GM18907 (cell line): ENCODE data around the gene MAML1.
"Not testable (repeated sequence)": the region's sequence is repeated elsewhere in the genome, so short reads cannot be mapped to it uniquely, and the experiment has no call there.

Experiments
- ATAC-seq: cut with Tn5 transposase; IDR thresholded peaks from one replicate; pipeline ENCODE4 v1.9.1; 2021; ENCODE audit warnings: mild to moderate bottlenecking, moderate library complexity; ENCODE audit not compliant: unreplicated experiment

Gene MAML1

DNA sequence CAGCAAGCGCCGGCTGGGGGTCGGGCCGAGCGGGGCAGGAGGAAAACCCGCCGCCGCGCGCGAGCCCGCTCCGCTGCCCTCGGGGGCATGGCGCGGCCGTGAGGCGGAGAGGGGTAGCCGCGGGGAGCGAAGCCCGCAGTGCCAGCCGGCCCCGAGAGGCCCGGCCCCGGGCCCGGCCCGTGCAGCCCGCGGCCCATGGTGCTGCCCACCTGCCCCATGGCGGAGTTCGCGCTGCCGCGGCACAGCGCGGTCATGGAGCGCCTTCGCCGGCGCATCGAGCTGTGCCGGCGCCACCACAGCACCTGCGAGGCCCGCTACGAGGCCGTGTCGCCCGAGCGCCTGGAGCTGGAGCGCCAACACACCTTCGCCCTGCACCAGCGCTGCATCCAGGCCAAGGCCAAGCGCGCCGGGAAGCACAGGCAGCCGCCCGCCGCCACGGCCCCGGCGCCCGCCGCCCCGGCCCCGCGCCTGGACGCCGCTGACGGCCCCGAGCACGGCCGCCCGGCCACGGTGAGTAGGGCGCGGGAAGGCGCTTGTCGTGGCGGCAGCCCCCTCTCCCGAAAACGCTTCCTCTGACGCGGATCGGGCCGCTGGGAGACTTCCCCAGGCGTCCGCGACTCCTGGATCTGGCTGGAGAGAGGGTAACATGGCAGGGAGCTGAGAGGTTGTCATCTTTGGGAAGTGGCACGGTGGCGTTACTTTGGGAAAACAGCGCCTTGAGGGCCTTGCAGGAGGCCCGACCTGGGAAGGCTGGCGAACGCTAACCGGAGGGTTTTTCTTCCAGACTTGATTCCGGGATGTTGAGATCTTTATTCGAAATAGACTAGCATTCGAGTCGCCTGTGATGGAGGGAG is 523 bp downstream of the MAML1 start:
- peak; percentile 29 for ATAC-seq

DNA sequence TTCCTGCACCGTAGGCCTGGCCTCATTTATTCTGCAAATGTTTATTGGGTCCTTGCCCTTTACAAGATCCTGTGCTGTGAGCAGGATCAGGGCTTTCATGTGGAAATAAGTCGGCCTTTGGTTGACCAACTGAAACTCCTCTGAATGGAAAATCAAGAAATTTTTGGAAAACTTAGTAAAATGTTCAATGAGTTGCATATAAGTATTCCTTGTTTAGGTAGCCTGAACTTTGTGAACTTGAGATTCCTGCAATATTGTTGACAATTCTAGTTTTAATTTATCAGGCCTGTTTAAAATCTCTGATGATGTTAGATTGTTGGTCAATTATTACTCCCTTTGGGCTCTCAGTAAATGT is 1.1 kb downstream of the MAML1 start:
- no peak for ATAC-seq

DNA sequence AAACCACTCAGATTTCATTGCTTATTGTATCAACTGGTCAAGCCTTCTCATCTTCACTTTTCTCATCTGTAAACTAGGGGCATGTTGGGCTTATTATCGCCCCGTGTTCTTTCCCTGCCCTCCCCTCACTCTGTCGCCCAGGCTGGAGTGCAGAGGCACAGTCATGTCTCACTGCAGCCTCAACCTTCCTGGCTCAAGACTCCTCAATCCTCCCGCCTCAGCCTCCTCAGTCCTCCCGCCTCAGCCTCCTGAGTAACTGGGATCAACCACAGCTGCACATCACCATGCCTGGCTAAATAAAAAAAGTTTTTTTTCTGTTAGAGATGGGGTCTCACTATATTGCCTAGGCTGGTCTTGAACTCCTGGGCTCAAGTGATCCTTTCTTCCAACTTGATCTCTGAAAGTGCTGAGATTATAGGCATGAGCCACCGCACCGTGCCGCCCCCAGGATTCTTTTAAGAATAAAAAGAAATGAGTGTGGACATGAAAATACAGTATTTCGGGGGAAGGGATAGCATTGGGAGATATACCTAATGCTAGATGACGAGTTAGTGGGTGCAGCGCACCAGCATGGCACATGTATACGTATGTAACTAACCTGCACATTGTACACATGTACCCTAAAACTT is 2.0 kb downstream of the MAML1 start:
- no peak for ATAC-seq

DNA sequence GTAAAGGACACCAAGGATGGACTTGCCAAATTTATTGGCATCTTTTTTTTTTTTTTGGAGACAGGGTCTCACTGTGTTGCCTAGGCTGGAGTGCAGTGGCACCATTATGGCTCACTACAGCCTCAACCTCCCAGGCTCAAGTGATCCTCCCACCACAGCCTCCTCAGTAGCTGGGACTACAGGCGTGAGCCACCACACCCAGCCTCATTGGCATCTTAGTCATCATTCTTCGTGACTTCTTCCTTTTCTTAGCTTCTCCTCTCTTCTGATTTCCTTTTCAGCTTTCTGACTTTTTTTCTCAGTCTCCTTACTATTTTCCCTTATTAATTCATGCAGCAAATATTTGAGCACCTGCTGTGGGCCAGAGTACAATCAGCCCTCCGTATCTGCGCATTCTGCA is 6.1 kb downstream of the MAML1 start:
- ATAC-seq: no peak

DNA sequence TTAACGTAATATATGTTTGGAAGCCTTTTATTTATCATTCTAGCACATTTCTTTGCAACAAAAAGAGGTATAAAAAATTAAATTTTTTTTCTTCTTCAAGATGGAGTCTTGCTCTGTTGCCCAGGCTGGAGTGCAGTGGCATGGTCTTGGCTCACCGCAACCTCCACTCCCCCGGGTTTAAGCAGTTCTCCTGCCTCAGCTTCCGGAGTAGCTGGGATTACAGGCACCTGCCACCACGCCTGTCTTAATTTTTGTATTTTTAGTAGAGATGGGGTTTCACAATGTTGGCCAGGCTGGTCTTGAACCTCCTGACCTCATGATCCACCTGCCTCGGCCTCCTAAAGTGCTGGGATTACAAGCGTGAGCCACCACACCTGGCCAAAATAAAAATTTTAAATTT is 11.5 kb downstream of the MAML1 start:
- ATAC-seq: not testable (repeated sequence)

DNA sequence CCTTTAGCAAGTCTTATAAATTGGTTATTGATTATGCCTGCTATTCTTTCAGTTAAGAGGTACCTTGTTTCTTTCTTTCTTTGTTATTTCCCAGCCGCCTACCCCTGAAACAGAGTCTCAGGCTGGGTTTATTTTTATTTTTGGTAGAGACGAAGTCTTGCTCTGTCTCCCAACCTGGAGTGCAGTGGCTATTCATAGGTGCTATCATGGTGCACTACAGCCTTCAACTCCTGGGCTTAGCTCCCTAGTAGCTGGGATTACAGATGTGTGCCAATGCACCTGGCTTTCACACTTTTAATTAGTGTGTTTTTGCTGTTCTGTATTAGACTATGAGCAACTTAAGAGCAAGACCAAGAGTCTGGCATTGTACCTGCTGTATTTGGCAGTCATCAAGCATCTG is 14.2 kb downstream of the MAML1 start:
- ATAC-seq: no peak

DNA sequence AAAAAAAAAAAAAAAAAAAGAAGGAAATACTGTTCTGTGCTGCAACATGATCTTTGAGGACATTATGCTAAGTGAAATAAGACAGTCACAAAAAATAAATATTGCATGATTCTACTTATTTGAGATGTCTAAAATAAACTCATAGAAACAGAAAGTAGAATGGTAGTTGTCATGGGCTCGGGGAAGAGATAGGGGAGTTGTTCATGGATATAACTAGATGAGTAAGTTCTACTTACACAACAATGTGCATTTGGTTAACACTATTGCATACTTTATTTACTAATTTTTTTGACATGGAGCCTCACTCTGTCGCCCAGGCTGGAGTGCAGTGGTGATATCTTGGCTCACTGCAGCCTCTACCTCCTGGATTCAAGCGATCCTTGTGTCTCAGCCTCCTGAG is 15.2 kb downstream of the MAML1 start:
- ATAC-seq: no peak

DNA sequence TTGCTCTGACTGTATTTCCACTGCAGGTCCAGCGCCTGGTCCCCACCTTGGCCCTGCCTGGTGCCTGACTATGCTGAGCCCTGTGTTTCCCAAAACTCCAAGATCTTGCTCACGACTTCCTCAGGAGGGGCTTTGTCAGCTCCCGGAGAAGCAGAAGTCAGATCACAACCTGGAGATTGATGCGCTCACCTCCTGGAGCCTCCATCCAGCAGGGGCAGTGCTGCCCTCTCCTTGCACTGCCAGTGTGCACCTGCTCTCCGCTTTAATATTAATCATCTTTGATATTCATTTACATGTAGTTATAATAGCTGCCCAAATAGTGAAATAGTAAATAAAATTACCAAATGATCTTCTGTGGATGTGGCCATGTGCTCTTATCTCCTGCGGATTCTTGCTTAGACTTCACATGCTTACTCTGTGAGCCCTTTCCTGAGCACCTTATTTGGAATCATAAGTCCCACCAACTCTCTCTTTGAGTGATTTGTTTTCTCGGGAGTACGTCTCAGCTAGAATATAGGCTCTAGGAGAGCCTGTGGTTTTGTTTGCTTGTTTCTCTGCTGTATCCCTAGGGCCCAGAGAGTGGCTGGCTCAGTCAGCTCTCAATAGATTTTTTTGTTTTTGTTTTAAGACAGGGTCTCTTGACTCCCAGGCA is 17.4 kb downstream of the MAML1 start:
- no peak for ATAC-seq

DNA sequence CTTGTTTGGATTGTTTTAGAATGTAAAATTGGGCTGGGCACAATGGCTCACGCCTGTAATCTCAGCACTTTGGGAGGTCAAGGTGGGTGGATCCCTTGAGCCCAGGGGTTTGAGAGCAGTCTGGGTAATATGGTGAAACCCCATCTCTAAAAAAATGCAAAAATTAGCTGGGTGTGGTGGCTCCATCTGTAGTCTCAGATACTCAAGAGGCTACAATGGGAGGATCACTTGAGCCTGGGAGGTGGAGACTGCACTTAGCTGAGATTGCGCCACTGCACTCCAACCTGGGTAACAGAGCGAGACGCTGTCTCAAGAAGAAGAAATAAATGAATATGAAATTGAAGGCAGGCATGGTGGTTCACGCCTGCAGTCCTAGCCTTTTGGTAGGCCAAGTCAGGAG is 21.3 kb downstream of the MAML1 start:
- ATAC-seq: no peak

DNA sequence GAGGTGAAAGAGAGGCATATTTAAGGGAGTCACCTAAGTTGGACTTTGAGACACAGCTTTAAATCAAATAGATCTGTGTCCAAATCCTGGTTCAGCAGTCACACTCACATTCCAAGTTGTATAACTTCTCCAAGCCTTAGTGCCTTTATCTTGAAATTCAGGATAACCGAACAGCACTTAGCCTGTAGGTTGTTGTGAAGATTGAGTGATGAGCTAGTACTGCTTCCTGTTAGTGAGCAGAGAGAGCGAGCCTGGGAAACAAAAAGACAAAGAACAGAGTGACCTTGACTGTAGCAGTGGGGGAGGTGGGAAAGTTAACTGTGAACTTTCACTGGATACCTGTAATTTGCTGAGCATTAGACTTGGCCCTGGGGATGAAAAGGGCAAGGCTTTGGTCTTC is 22.4 kb downstream of the MAML1 start:
- ATAC-seq: no peak

DNA sequence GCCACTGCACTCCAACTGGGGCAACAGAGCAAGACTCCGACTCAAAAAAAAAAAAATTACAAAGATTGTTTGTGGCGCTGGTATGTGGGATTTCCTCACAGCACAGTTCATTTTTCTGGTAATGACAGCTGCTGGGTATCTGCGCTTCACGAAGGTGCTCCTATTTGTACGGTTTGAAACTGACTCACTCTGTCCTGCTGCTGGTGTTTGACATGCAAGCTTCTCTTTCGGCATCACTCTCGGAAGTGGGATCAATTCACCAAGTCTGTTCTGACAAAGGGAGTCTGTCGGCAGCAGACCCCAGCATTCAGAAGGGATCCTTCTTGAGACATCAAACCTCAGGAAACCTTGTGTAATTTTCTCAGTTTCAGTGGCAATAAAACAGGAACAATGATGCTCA is 26.3 kb downstream of the MAML1 start:
- no peak for ATAC-seq

DNA sequence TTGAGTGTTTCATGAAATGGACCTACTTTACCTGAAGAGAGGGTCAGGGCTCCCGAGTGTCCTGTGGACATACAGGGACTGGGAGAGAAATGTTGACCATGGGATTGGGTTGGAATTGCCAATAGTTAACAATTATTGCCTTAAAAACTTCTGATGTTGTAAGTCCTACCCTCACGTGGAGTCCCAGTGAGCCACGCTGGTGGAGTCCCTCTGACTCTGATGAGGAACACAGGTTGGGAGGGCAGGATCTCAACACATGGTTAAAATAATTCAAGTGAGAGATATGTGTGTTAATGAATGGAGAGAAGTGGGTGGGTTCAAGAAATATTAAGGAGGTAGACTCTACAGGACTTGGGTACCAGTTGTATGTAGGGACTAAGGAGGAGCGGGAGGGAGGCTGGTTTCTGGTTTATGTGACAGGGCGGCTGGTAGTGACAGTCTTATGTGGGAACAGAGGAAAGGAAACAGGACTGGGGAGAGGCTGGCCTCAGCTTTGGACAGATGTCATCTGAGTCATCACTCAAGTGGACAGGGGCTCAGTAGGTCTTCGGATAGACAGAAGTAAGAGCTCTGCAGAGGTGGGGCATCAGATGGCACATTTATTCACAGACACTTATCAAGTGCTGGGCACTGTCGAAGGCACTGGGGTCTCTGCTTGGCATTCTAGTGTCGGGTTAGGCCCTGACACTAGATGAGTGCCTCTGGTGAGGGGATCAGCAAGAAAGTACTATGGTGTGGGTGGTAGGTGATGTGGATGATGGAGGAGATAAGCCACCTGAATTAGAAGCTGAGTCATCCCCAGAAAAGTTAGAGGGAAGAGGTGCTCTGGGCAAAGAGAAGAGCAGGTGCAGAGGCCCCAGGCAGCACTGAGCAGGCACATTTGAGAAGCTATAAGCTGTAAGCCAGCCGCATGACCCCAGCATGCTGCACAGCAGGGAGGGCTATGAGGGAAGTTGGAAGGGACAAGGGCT is 27.2 kb downstream of the MAML1 start:
- no peak for ATAC-seq

DNA sequence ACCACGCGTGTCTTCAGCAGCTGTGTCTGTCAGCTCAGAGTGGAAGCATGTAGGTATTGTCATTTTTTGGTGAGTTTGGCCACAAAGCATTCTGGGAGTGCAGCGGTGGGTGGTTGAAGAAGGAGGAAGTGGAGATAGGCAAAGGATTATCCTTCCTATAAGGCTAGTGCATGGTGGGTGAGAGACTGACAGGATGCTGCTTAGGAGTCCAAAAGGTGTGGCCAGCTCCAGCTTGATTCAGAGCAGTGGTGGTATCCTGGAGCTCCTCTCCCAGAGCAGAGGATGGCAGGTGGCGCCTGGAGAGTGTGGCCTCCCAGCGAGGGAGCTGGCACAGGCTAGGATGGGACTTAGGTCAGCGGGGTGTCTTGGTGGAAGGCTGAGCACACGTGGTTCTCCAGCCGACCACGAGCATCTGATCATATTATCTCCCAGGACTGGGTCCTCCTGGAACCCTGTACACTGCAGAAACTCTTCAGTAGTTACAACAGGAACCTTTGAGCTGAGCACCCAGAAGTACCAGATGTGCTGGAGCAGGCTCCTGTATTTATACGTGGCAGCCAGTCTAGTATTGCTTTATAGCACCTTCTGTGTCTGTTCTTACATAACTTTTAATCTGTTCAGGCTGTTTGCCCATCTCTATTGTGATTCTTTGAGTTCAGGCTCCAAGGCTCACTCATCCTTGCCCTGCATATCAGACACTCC is 29.6 kb downstream of the MAML1 start:
- peak; percentile 31 for ATAC-seq

DNA sequence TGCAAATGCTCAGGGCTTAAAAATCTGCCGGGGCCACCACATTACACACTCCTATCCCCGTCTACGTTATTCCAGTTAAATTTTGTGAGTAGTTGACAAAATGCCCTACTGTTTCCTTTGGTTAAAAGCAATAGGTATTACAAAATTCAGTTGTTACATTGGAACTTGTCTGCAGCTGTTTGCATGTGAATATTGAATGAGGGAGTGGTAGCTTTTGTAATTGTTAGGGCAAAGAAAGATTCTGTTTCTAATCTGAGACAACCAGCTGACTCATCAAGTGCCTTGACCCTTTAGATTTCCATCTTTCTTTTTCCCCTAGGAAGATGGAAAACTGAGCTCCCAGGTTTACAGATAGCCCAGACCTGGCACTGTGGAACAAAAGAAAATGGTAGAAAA is 30.2 kb downstream of the MAML1 start:
- ATAC-seq: no peak

DNA sequence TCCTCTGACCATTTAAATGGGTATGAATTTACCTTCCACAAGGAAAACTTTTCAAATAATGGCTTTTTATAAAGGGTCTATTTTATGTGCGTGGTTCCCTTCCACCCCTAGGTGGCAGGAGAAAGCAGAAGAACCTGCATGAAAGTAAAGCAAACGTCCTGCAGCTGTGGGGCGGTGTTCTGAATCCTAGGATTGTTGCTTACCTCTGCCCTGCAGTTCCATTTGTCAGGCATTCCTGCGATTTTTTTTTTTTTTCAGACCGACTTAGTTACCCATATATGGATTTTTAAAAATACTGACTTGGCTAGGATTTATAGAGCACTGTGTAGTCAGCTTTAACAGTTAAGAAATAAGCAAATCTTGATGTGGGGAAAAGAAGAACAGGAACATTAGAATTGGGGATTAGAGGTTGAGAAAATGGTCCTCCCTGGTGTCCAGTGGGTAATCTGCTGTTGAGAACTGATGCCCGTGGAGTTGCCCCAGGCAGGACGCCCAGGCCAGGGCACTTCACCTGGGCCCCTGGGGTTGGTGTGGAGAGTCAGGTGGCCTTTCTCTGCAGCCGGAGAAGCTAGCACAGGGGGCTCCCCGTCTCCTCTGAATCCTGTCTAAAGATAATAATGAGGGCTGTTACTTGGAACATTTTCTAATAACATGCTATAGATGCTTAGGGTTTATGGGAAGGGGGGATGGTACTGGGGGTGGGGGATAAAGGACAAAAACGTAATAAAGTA is 30.8 kb downstream of the MAML1 start:
- peak; percentile 60 for ATAC-seq

DNA sequence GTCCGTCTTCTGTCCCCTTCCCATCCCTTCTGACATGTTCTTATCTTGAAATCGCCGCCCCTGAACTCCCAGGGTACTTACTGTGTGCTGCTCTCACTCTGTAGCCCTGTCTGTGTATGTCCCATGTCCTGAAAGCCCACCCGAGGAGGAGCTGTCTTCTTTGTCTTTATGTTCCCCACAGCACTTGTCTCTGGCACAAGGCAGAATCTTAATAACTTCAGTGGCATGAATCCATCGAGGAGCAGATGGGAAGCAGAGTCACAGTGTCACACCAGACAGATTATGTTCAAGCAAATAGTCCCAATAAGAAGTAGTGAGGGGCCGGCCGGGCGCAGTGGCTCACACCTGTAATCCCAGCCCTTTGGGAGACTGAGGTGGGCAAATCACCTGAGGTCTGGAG is 31.4 kb downstream of the MAML1 start:
- no peak for ATAC-seq

DNA sequence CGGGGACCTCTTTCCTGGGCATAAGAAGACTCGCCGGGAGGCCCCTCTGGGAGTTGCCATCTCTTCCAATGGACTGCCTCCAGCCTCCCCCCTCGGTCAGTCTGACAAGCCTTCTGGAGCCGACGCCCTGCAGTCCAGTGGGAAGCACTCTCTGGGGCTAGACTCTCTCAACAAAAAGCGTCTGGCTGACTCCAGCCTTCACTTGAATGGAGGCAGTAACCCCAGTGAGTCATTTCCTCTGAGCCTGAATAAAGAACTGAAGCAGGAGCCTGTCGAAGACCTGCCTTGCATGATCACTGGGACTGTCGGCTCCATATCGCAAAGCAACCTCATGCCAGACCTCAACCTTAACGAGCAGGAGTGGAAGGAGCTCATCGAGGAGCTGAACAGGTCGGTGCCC is 32.8 kb downstream of the MAML1 start:
- ATAC-seq: no peak

DNA sequence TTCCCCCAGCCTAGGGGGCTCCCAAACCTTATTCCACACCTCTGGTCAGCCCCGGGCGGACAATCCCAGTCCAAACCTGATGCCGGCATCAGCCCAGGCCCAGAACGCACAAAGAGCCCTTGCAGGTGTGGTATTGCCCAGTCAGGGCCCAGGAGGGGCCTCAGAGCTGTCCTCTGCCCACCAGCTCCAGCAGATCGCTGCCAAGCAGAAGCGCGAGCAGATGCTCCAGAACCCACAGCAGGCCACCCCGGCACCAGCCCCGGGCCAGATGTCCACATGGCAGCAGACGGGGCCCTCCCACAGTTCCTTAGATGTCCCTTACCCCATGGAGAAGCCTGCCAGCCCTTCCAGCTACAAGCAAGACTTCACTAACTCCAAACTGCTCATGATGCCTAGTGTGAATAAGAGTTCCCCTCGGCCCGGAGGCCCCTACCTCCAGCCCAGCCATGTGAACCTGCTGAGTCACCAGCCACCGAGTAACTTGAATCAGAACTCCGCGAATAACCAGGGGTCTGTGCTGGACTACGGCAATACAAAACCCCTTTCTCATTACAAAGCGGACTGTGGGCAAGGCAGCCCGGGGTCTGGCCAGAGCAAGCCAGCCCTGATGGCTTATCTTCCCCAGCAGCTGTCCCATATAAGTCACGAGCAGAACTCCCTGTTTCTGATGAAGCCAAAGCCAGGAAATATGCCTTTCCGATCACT is 33.6 kb downstream of the MAML1 start:
- ATAC-seq: no peak
